Activated CD8-positive, alpha-beta memory T cell treated with anti-CD3 and anti-CD28 coated beads for 36 hours (primary cell): ENCODE results near the gene MEAF6. TPM values are rescaled to one million over a fixed set of nuclear protein-coding genes. Genes with fewer than 3 reads are reported as not detected.

Experiments used
- total RNA-seq, 2 experiments: library from RNA; stranded (reverse); gene quantifications; one replicate each; pipeline ENCODE4 v1.2.3, GENCODE V29; 2021

Gene MEAF6
- total RNA-seq, 2 experiments from 2014 or later, result 89.8 to 90.5 TPM

Other genes starting within 250 kb of the MEAF6 start
- 10 to 100 TPM; 33.5 to 36.2 TPM for gene ZC3H12A, start 40.2 kb downstream of the MEAF6 start, total RNA-seq
- gene SNIP1, start 39.5 kb upstream of the MEAF6 start, total RNA-seq, result 10 to 100 TPM; 22.2 to 23.0 TPM
- gene DNALI1, start 42.2 kb upstream of the MEAF6 start, total RNA-seq, result not detected
- 10 to 100 TPM; 95.3 to 97.4 TPM for gene GNL2, start 81.2 kb upstream of the MEAF6 start, total RNA-seq
- not detected for gene RSPO1, start 120.1 kb upstream of the MEAF6 start, total RNA-seq
- gene CDCA8, start 177.8 kb upstream of the MEAF6 start, total RNA-seq, result 10 to 100 TPM; 42.1 to 43.3 TPM